ENCODE results near the gene NCMAP. TPM values are rescaled to one million over a fixed set of nuclear protein-coding genes. Genes with fewer than 3 reads are reported as not detected.

The NCMAP gene
- polyA plus RNA-seq, 2 of the 4 experiments (the other 2 are of a cell fraction), result 0.13 to 1.7 TPM

DNA sequence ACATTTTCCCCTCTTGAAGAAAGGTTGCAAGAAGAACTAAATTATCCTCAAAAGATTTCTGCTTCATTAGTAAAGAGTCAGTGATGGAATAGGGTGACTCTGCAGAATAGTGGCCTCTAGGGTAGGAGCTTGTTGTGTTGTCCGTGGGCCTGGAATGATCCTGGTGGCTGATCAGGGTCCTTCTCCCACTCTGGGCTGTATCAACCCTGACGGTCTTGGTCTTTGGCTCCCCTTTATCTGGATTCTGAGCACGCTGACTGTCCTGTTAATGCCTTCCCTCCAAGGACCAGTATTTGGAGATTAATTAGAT lies 50.4 kb downstream of the NCMAP start:
- ATAC-seq (no peak), DNase-seq (ENCODE audit: low read depth in 1 of 2, low spot score in 1 of 2) (no peak), FAIRE-seq (no peak)
- no peak overlapping the region for H3K4me3 ChIP-seq
- POLR2A ChIA-PET, result no interaction called here
- H3K9me3 ChIP-seq, result no peaks in the 10 kb centered on the region
- no peak overlapping the region for H3K27ac ChIP-seq
- 80% methylated on average over 3 of the region's 3 CpGs for WGBS (ENCODE audit: missing lambda C conversion rate)
- H3K4me2 ChIP-seq, result no peak overlapping the region
- CTCF ChIA-PET, result interaction anchor here (0.6 to 1.1 kb wide), 2 partner anchors 43 to 229 kb away, joined by 3 to 4 read pairs; no protein-coding TSS in a partner anchor
- H3K4me1 ChIP-seq, result no peaks in the 10 kb centered on the region
- TF ChIP-seq, protein P1, sequence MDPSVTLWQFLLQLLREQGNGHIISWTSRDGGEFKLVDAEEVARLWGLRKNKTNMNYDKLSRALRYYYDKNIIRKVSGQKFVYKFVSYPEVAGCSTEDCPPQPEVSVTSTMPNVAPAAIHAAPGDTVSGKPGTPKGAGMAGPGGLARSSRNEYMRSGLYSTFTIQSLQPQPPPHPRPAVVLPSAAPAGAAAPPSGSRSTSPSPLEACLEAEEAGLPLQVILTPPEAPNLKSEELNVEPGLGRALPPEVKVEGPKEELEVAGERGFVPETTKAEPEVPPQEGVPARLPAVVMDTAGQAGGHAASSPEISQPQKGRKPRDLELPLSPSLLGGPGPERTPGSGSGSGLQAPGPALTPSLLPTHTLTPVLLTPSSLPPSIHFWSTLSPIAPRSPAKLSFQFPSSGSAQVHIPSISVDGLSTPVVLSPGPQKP (IDR thresholded peaks at IDR 0.05; ENCODE audit: low read depth, low read length), result no peak
- TF ChIP-seq EHF (CRISPR knock-in tag; IDR thresholded peaks at IDR 0.05) (no peak), FOSL2 (IDR thresholded peaks at IDR 0.05) (no peak), FOSL2 (CRISPR knock-in tag; IDR thresholded peaks at IDR 0.05) (no peak), CHD4 (IDR thresholded peaks at IDR 0.05; ENCODE audit: borderline replicate concordance) (no peak)

DNA sequence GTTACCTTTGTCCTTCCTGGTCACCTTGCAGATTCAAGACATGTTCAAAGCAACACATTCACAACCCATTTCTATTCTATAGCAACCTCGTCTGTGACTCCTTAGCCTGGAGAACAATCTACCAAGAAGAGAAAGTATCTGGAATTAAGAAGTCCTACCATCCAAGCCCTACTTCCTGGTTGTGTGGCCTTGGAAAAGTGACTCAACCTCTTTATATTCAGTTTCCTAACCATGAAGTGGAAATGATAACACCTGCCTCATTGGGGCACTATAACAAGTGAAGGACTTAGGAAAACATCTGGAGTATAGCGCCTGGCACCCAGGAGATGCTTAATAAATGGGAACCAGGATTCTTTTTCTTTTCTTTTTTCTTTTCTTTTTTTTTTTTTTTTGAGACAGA lies 50.7 kb downstream of the NCMAP start:
- ChIA-PET CTCF (interaction anchor here (0.6 kb wide), 1 partner anchor 20 kb away, joined by 4 read pairs; no protein-coding TSS in a partner anchor), POLR2A (no interaction called here)
- ATAC-seq (no peak), DNase-seq (ENCODE audit: low read depth in 1 of 2, low spot score in 1 of 2) (no peak), FAIRE-seq (no peak)
- 88% methylated on average over 2 of the region's 2 CpGs for WGBS (ENCODE audit: missing lambda C conversion rate)
- Histone ChIP-seq H3K4me3 (no peak overlapping the region), H3K9me3 (no peaks in the 10 kb centered on the region), H3K4me2 (no peak overlapping the region), H3K27ac (no peak overlapping the region), H3K4me1 (no peaks in the 10 kb centered on the region)
- TF ChIP-seq, protein P2, sequence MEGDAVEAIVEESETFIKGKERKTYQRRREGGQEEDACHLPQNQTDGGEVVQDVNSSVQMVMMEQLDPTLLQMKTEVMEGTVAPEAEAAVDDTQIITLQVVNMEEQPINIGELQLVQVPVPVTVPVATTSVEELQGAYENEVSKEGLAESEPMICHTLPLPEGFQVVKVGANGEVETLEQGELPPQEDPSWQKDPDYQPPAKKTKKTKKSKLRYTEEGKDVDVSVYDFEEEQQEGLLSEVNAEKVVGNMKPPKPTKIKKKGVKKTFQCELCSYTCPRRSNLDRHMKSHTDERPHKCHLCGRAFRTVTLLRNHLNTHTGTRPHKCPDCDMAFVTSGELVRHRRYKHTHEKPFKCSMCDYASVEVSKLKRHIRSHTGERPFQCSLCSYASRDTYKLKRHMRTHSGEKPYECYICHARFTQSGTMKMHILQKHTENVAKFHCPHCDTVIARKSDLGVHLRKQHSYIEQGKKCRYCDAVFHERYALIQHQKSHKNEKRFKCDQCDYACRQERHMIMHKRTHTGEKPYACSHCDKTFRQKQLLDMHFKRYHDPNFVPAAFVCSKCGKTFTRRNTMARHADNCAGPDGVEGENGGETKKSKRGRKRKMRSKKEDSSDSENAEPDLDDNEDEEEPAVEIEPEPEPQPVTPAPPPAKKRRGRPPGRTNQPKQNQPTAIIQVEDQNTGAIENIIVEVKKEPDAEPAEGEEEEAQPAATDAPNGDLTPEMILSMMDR (IDR thresholded peaks at IDR 0.05), result no peak
- TF ChIP-seq SREBF2 (IDR thresholded peaks at IDR 0.05), result no peak
- TF ChIP-seq NFE2L2 (conservative IDR thresholded peaks at IDR 0.05; ENCODE audit: low read length), result no peak

- H3K27ac ChIP-seq, result no peak overlapping the region
- no peaks in the 10 kb centered on the region for H3K9me3 ChIP-seq
- no peak overlapping the region for H3K4me3 ChIP-seq
- CTCF ChIA-PET, result interaction anchor here (1.1 to 2.3 kb wide), 3 partner anchors 9 to 23 kb away, joined by 3 to 6 read pairs (median 3); no protein-coding TSS in a partner anchor
- FAIRE-seq (no peak), ATAC-seq (0 out of 6 replicates have a peak, but pooled peaks of 1 of the 2 experiments have one; percentile 8), DNase-seq (ENCODE audit: low read depth in 1 of 2, low spot score in 1 of 2) (no peak)
- 60% methylated on average over 3 of the region's 3 CpGs for WGBS (ENCODE audit: missing lambda C conversion rate)
- POLR2A ChIA-PET, result no interaction called here
- H3K4me1 ChIP-seq, result no peaks in the 10 kb centered on the region
- no peak overlapping the region for H3K4me2 ChIP-seq
- no peak for TF ChIP-seq CBX8 (IDR thresholded peaks at IDR 0.05)
- TF ChIP-seq FOSB (CRISPR knock-in tag; IDR thresholded peaks at IDR 0.05), result no peak
Measured at GRCh38 chr1:24609949-24610517, 54.1 kb downstream of the NCMAP start.

- ChIA-PET POLR2A (no interaction called here), CTCF (interaction anchor here (0.6 to 1.7 kb wide), 4 partner anchors 9 to 92 kb away, joined by 3 to 4 read pairs (median 3); no protein-coding TSS in a partner anchor)
- H3K4me2 ChIP-seq, result no peak overlapping the region
- no peak for TF ChIP-seq HOXB5 (CRISPR knock-in tag; IDR thresholded peaks at IDR 0.05)
- no peak for TF ChIP-seq RCOR1 (IDR thresholded peaks at IDR 0.05; ENCODE audit: low read depth, low read length)
- no peak for TF ChIP-seq PBX3 (IDR thresholded peaks at IDR 0.05)
- no peak for TF ChIP-seq HOXA7 (CRISPR knock-in tag; IDR thresholded peaks at IDR 0.05)
- TF ChIP-seq TFCP2L1 (CRISPR knock-in tag; IDR thresholded peaks at IDR 0.05), result no peak
- TF ChIP-seq NR3C1 (IDR thresholded peaks at IDR 0.05), result no peak
- no peaks in the 10 kb centered on the region for H3K9me3 ChIP-seq
- ATAC-seq, result no peak
- H3K27ac ChIP-seq, result no peak overlapping the region
- no peaks in the 10 kb centered on the region for H3K4me1 ChIP-seq
- no peak for FAIRE-seq
- no peak for DNase-seq (ENCODE audit: low read depth in 1 of 2, low spot score in 1 of 2)
- no peak overlapping the region for H3K4me3 ChIP-seq
- WGBS (ENCODE audit: missing lambda C conversion rate), result 89% methylated on average over 5 of the region's 5 CpGs
Measured at GRCh38 chr1:24619376-24619775, 63.5 kb downstream of the NCMAP start.

All from A549 (cell line).